ENCODE data around the gene KIF3C. TPM values are rescaled to one million over a fixed set of nuclear protein-coding genes. Genes with fewer than 3 reads are reported as not detected.
"Not testable (repeated sequence)": the region's sequence is repeated elsewhere in the genome, so short reads cannot be mapped to it uniquely, and the experiment has no call there.

The KIF3C gene
- total RNA-seq (2014; rRNA removed; shearing (Covaris generic)) = 24.7 and 27.5 TPM in 2 replicates

- Histone ChIP-seq H3K36me3 (replicated peaks; ENCODE audit: control insufficient read depth, insufficient read depth, low read length) (peaks cover 7% of the 10 kb centered on the region), H3K4me3 (ENCODE audit: insufficient read depth, low read depth, low read length) (peak within 1 kb of the TSS; percentile 86), H3K27me3 (ENCODE audit: control insufficient read depth, insufficient read depth, low read length) (no peaks in the 10 kb centered on the region)
- DNase-seq = peak; percentile 93
Observed at GRCh38 chr2:25982273-25982967, at the start of gene KIF3C. Gene KIF3C (minus strand): TSS chr2:25982497. CDS start chr2:25981917, 580 bp downstream.

- not testable (repeated sequence) for DNase-seq; H3K36me3 ChIP-seq (replicated peaks; ENCODE audit: control insufficient read depth, insufficient read depth, low read length); H3K27me3 ChIP-seq (ENCODE audit: control insufficient read depth, insufficient read depth, low read length); H3K4me3 ChIP-seq (ENCODE audit: insufficient read depth, low read depth, low read length)
Observed at GRCh38 chr2:26028083-26028482, 45.8 kb upstream of the KIF3C start.

GRCh38 chr2:26025509-26025908 lies 43.2 kb upstream of the KIF3C start:
- Histone ChIP-seq H3K36me3 (replicated peaks; ENCODE audit: control insufficient read depth, insufficient read depth, low read length) (no peaks in the 10 kb centered on the region), H3K27me3 (ENCODE audit: control insufficient read depth, insufficient read depth, low read length) (no peaks in the 10 kb centered on the region), H3K4me3 (ENCODE audit: insufficient read depth, low read depth, low read length) (no peak overlapping the region)
- DNase-seq = no peak

- no peaks in the 10 kb centered on the region for H3K27me3 ChIP-seq (ENCODE audit: control insufficient read depth, insufficient read depth, low read length)
- DNase-seq = no peak
- H3K4me3 ChIP-seq (ENCODE audit: insufficient read depth, low read depth, low read length) = no peak overlapping the region
- no peaks in the 10 kb centered on the region for H3K36me3 ChIP-seq (replicated peaks; ENCODE audit: control insufficient read depth, insufficient read depth, low read length)
Observed at GRCh38 chr2:26024260-26024659, 42.0 kb upstream of the KIF3C start.

- Histone ChIP-seq H3K4me3 (ENCODE audit: insufficient read depth, low read depth, low read length) (no peak overlapping the region), H3K36me3 (replicated peaks; ENCODE audit: control insufficient read depth, insufficient read depth, low read length) (no peaks in the 10 kb centered on the region), H3K27me3 (ENCODE audit: control insufficient read depth, insufficient read depth, low read length) (no peaks in the 10 kb centered on the region)
- no peak for DNase-seq
Observed at GRCh38 chr2:26020231-26020640, 37.9 kb upstream of the KIF3C start.

- Histone ChIP-seq H3K4me3 (ENCODE audit: insufficient read depth, low read depth, low read length) (no peak overlapping the region), H3K27me3 (ENCODE audit: control insufficient read depth, insufficient read depth, low read length) (no peaks in the 10 kb centered on the region), H3K36me3 (replicated peaks; ENCODE audit: control insufficient read depth, insufficient read depth, low read length) (no peaks in the 10 kb centered on the region)
- peak; percentile 50 for DNase-seq
Observed at GRCh38 chr2:26018184-26019055, 36.1 kb upstream of the KIF3C start.

- Histone ChIP-seq H3K27me3 (ENCODE audit: control insufficient read depth, insufficient read depth, low read length) (no peaks in the 10 kb centered on the region), H3K36me3 (replicated peaks; ENCODE audit: control insufficient read depth, insufficient read depth, low read length) (no peaks in the 10 kb centered on the region), H3K4me3 (ENCODE audit: insufficient read depth, low read depth, low read length) (no peak overlapping the region)
- DNase-seq = no peak
Observed at GRCh38 chr2:26017464-26018183, 35.3 kb upstream of the KIF3C start.

GRCh38 chr2:26016706-26017045 lies 34.4 kb upstream of the KIF3C start:
- not testable (repeated sequence) for H3K27me3 ChIP-seq (ENCODE audit: control insufficient read depth, insufficient read depth, low read length); H3K4me3 ChIP-seq (ENCODE audit: insufficient read depth, low read depth, low read length); H3K36me3 ChIP-seq (replicated peaks; ENCODE audit: control insufficient read depth, insufficient read depth, low read length); DNase-seq

- Histone ChIP-seq H3K4me3 (ENCODE audit: insufficient read depth, low read depth, low read length) (no peak overlapping the region), H3K27me3 (ENCODE audit: control insufficient read depth, insufficient read depth, low read length) (no peaks in the 10 kb centered on the region), H3K36me3 (replicated peaks; ENCODE audit: control insufficient read depth, insufficient read depth, low read length) (no peaks in the 10 kb centered on the region)
- DNase-seq = no peak
Observed at GRCh38 chr2:26016012-26016705, 33.9 kb upstream of the KIF3C start.

GRCh38 chr2:26013668-26014067 lies 31.4 kb upstream of the KIF3C start:
- Histone ChIP-seq H3K27me3 (ENCODE audit: control insufficient read depth, insufficient read depth, low read length) (no peaks in the 10 kb centered on the region), H3K36me3 (replicated peaks; ENCODE audit: control insufficient read depth, insufficient read depth, low read length) (no peaks in the 10 kb centered on the region), H3K4me3 (ENCODE audit: insufficient read depth, low read depth, low read length) (no peak overlapping the region)
- no peak for DNase-seq

- no peak overlapping the region for H3K4me3 ChIP-seq (ENCODE audit: insufficient read depth, low read depth, low read length)
- no peaks in the 10 kb centered on the region for H3K27me3 ChIP-seq (ENCODE audit: control insufficient read depth, insufficient read depth, low read length)
- H3K36me3 ChIP-seq (replicated peaks; ENCODE audit: control insufficient read depth, insufficient read depth, low read length) = no peaks in the 10 kb centered on the region
- no peak for DNase-seq
Observed at GRCh38 chr2:26011990-26012856, 29.9 kb upstream of the KIF3C start.

GRCh38 chr2:26011609-26011989 lies 29.3 kb upstream of the KIF3C start:
- DNase-seq = no peak
- Histone ChIP-seq H3K27me3 (ENCODE audit: control insufficient read depth, insufficient read depth, low read length) (no peaks in the 10 kb centered on the region), H3K36me3 (replicated peaks; ENCODE audit: control insufficient read depth, insufficient read depth, low read length) (no peaks in the 10 kb centered on the region)

GRCh38 chr2:26010943-26011342 lies 28.6 kb upstream of the KIF3C start:
- Histone ChIP-seq H3K27me3 (ENCODE audit: control insufficient read depth, insufficient read depth, low read length) (no peaks in the 10 kb centered on the region), H3K36me3 (replicated peaks; ENCODE audit: control insufficient read depth, insufficient read depth, low read length) (no peaks in the 10 kb centered on the region), H3K4me3 (ENCODE audit: insufficient read depth, low read depth, low read length) (no peak overlapping the region)
- DNase-seq = no peak

More at GRCh38 chr2:26011609-26011989, 29.3 kb upstream of the KIF3C start:
- H3K4me3 ChIP-seq (ENCODE audit: insufficient read depth, low read depth, low read length) = no peak overlapping the region

Data from H7 (cell line).